Panc1 (cell line): ENCODE results near the gene CCL20. TPM values are rescaled to one million over a fixed set of nuclear protein-coding genes. Genes with fewer than 3 reads are reported as not detected.

Source experiments
- ATAC-seq: fragments of 200-7000 bp; cut with Tn5 transposase; 2 replicates; pipeline ENCODE4 v1.9.1; 2020; ENCODE audit warnings: mild to moderate bottlenecking, moderate library complexity
- BruUV-seq: library from RNA; stranded (reverse); fragments of 400-500 nt; replicated peaks from 2 replicates; lab custom pipeline; 2021; lab: Mats Ljungman, UMichigan
- CTCF ChIA-PET: fragments of 300-600 bp; sonication (Branson Sonifier 250); formaldehyde crosslinking; loops from one replicate; lab custom pipeline; 2022; ENCODE audit warnings: antibody characterized with exemption; lab: Charles Lee
- POLR2A ChIA-PET: fragments of 300-600 bp; sonication (Branson Sonifier 250); formaldehyde crosslinking; loops from one replicate; lab custom pipeline; 2022; ENCODE audit warnings: antibody characterized with exemption; lab: Charles Lee
- DNase-seq: peaks from one replicate; pipeline ENCODE4 v3.0.0-alpha.2; 2010; ENCODE audit warnings: low read depth, low spot score
- H3K27ac ChIP-seq: 2 replicates; pipeline ENCODE4 v1.5.1; 2011; ENCODE audit warnings: mild to moderate bottlenecking, low read length, inconsistent platforms
- H3K27me3 ChIP-seq: fragments of 200-500 bp; sonication (Bioruptor generic); 2 replicates; pipeline ENCODE4 v1.6.0; 2014; ENCODE audit warnings: low read length, inconsistent platforms; ENCODE audit not compliant: control insufficient read depth, insufficient read depth
- H3K36me3 ChIP-seq: fragments of 200-500 bp; sonication (Bioruptor generic); 2 replicates; pipeline ENCODE4 v1.5.1; 2014; ENCODE audit warnings: inconsistent platforms, mild to moderate bottlenecking, low read length, moderate library complexity; ENCODE audit not compliant: control insufficient read depth, insufficient read depth
- H3K4me1 ChIP-seq: 2 replicates; pipeline ENCODE4 v1.5.1; 2011; ENCODE audit warnings: inconsistent platforms, mild to moderate bottlenecking, low read length, moderate library complexity; ENCODE audit not compliant: control insufficient read depth, insufficient read depth
- H3K4me3 ChIP-seq, 2 experiments: 2 replicates each; pipeline ENCODE4 v1.5.1; 2011 to 2012; ENCODE audit warnings: low read depth in 2 of 2, low read length in 2 of 2, mild to moderate bottlenecking in 2 of 2, inconsistent platforms in 1 of 2, moderate library complexity in 1 of 2
- H3K9me3 ChIP-seq: fragments of 200-500 bp; sonication (Bioruptor generic); 2 replicates; pipeline ENCODE4 v1.5.1; 2014; ENCODE audit warnings: low read depth, mild to moderate bottlenecking, inconsistent platforms, low read length, moderate library complexity; ENCODE audit not compliant: control insufficient read depth, insufficient read depth
- CTCF ChIP-seq: fragments of 450-650 bp; IDR thresholded peaks from 2 replicates; pipeline ENCODE4 v1.5.1; 2017; ENCODE audit warnings: mild to moderate bottlenecking
- POLR2AphosphoS5 ChIP-seq: IDR thresholded peaks from 2 replicates; pipeline ENCODE4 v1.6.1; 2012; ENCODE audit warnings: mild to moderate bottlenecking, low read depth, low read length, moderate library complexity
- REST ChIP-seq, 2 experiments: IDR thresholded peaks; 2 replicates each; pipeline ENCODE4 v1.6.1; 2011 to 2012; ENCODE audit warnings: low read depth in 2 of 2, control low read depth in 1 of 2, low read length in 1 of 2, mild to moderate bottlenecking in 1 of 2, moderate library complexity in 1 of 2; ENCODE audit not compliant: insufficient read depth in 1 of 2
- SIN3A ChIP-seq: IDR thresholded peaks from 2 replicates; pipeline ENCODE4 v1.6.1; 2012; ENCODE audit warnings: low read depth, mild to moderate bottlenecking, low read length, moderate library complexity, borderline replicate concordance; ENCODE audit not compliant: insufficient read depth
- TCF7L2 ChIP-seq: IDR thresholded peaks from 2 replicates; pipeline ENCODE4 v1.6.1; 2011; ENCODE audit warnings: mild to moderate bottlenecking, low read depth, low read length, inconsistent platforms
- in situ Hi-C: cut with HindIII; loops from 2 replicates; pipeline ENCODE4 v1.10.0; 2016; ENCODE audit warnings: low sequenced_read_pairs, low pct_unique_long_range_greater_than_20kb
- intact Hi-C: fragments of 100-400 bp; cut with micrococcal nuclease; formaldehyde crosslinking; loops from one replicate; pipeline ENCODE4 v1.10.0; 2022; ENCODE audit not compliant: unreplicated experiment
- total RNA-seq: library from RNA; stranded (reverse); gene quantifications from one replicate; pipeline ENCODE4 v1.2.1, GENCODE V29; 2021; ENCODE audit not compliant: unreplicated experiment

The CCL20 gene
- total RNA-seq, 1 experiment from 2014 or later = not detected

DNA sequence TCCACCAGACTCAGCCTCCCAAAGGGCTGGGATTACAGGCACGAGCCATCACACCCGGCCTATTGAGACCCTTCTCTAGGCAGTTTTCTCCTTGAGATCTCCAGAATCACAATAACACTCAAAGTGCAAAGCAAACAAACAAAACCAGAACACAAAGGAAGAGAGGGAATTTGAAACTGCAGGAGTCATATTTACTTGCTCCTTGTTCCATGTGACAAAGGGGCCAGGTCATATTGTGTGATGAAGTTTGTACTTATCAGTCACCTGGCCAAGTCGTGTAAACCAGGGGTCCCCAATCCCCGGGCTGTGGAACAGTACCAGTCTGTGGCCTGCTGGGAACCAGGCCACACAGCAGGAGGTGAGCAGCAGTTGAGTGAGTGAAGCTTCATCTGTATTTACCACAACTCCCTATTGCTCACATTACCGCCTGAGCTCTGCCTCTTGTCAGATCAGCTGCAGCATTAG is 41.4 kb upstream of the CCL20 start:
- no peak for TF ChIP-seq CTCF
- TF ChIP-seq POLR2AphosphoS5 = no peak
- no peak for TF ChIP-seq REST (IDR thresholded peaks at IDR 0.05; ENCODE audit: insufficient read depth in 1 of 2, low read depth in 2 of 2, low read length in 1 of 2)
- TF ChIP-seq TCF7L2 = no peak
- no peak for TF ChIP-seq SIN3A
- CTCF ChIA-PET = interaction anchor here (0.8 kb wide), 1 partner anchor 202 kb away, joined by 7 read pairs; no protein-coding TSS in a partner anchor
- in situ Hi-C loops (no loop called here), intact Hi-C loops (no loop called here)
- no TSS peak for BruUV-seq
- no peaks in the 10 kb centered on the region for H3K36me3 ChIP-seq
- no peak overlapping the region for H3K27ac ChIP-seq
- ATAC-seq (no peak), DNase-seq (no peak)
- no peaks in the 10 kb centered on the region for H3K4me1 ChIP-seq
- no peaks in the 10 kb centered on the region for H3K9me3 ChIP-seq
- POLR2A ChIA-PET = no interaction called here
- no peak overlapping the region for H3K4me3 ChIP-seq
- no peaks in the 10 kb centered on the region for H3K27me3 ChIP-seq

DNA sequence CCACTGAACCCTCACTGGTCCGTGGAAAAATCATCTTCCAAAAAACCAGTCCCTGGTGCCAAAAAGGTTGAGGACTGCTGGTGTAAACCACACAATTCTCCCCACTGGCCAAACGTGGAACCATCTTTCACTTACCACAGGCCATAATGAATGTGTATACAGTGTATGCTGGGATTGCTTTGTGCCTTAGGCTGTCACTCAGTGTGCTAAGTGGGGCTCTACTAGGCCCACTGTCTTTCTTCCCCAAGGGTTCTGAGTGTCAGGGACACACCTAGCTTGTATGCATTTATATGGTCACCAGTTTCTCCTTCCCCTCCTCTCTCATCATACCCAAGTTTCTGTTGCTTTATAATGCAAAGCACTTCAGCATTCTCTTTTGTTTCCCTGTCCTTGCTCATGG is 40.7 kb upstream of the CCL20 start:
- Histone ChIP-seq H3K4me1 (no peaks in the 10 kb centered on the region), H3K9me3 (no peaks in the 10 kb centered on the region), H3K27ac (no peak overlapping the region), H3K36me3 (no peaks in the 10 kb centered on the region), H3K4me3 (no peak overlapping the region), H3K27me3 (no peaks in the 10 kb centered on the region)
- TF ChIP-seq SIN3A = no peak
- no peak for TF ChIP-seq POLR2AphosphoS5
- TF ChIP-seq TCF7L2 = no peak
- TF ChIP-seq REST (IDR thresholded peaks at IDR 0.05; ENCODE audit: insufficient read depth in 1 of 2, low read depth in 2 of 2, low read length in 1 of 2) = no peak
- TF ChIP-seq CTCF = no peak
- POLR2A ChIA-PET = no interaction called here
- no peak for DNase-seq
- intact Hi-C loops = no loop called here
- no peak for ATAC-seq
- BruUV-seq = no TSS peak
- CTCF ChIA-PET = no interaction called here
- in situ Hi-C loops = no loop called here
